PC-9 (cell line): ENCODE data around the gene ARHGAP30.

Source experiments
- EZH2 ChIP-seq: fragments of 200-600 bp; sonication (generic); IDR thresholded peaks from 2 replicates; pipeline ENCODE4 v1.8.0; 2017; ENCODE audit warnings: antibody characterized with exemption, low read depth
- TF ChIP-seq, protein P1 (sequence below): fragments of 200-600 bp; sonication (generic); conservative IDR thresholded peaks from 2 replicates; pipeline ENCODE4 v1.6.1; 2017; ENCODE audit warnings: mixed run types, antibody characterized with exemption, mild to moderate bottlenecking, moderate library complexity

DNA sequence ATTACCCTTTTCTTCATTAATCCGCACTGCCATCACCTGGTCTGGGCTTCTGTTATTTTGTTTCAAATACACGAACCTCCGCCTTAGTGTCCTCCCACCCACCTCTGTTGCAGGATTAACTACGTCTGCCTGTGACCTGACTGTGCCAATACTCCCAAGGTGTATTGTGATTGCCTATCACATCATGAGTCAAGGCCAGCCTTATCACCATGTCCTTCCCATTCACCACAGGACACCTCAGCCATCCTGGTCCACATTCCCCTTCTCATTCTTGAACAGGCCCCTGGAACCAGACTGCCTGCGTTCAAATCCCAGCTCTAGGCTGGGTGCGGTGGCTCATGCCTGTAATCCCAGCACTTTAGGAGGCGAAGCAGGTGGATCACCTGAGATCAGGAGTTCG, 63.1 kb downstream of the ARHGAP30 start:
- TF ChIP-seq, protein P1, sequence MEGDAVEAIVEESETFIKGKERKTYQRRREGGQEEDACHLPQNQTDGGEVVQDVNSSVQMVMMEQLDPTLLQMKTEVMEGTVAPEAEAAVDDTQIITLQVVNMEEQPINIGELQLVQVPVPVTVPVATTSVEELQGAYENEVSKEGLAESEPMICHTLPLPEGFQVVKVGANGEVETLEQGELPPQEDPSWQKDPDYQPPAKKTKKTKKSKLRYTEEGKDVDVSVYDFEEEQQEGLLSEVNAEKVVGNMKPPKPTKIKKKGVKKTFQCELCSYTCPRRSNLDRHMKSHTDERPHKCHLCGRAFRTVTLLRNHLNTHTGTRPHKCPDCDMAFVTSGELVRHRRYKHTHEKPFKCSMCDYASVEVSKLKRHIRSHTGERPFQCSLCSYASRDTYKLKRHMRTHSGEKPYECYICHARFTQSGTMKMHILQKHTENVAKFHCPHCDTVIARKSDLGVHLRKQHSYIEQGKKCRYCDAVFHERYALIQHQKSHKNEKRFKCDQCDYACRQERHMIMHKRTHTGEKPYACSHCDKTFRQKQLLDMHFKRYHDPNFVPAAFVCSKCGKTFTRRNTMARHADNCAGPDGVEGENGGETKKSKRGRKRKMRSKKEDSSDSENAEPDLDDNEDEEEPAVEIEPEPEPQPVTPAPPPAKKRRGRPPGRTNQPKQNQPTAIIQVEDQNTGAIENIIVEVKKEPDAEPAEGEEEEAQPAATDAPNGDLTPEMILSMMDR = no peak
- TF ChIP-seq EZH2 = no peak
